ENCODE data around the gene GPC1.

The GPC1 gene

GRCh38 chr2:240462073-240462706, 26.7 kb downstream of the GPC1 start:
- ATAC-seq = no peak
- TF ChIP-seq ZC3H10 (CRISPR knock-in tag; IDR thresholded peaks at IDR 0.05) = no peak
- no peak for TF ChIP-seq OSR1 (CRISPR knock-in tag; IDR thresholded peaks at IDR 0.05)
- no peak for TF ChIP-seq PATZ1 (CRISPR knock-in tag; IDR thresholded peaks at IDR 0.05; ENCODE audit: borderline replicate concordance)
- no peak for TF ChIP-seq CSDC2 (CRISPR knock-in tag; IDR thresholded peaks at IDR 0.05)

GRCh38 chr2:240462707-240463273, 27.3 kb downstream of the GPC1 start:
- no peak for ATAC-seq
- TF ChIP-seq ISL1 (CRISPR knock-in tag; IDR thresholded peaks at IDR 0.05) = no peak
- TF ChIP-seq RARB (CRISPR knock-in tag; IDR thresholded peaks at IDR 0.05) = no peak
- TF ChIP-seq TCF4 (CRISPR knock-in tag; IDR thresholded peaks at IDR 0.05; ENCODE audit: borderline replicate concordance) = no peak
- no peak for TF ChIP-seq OSR1 (CRISPR knock-in tag; IDR thresholded peaks at IDR 0.05)
- TF ChIP-seq PPARA (CRISPR knock-in tag; IDR thresholded peaks at IDR 0.05; ENCODE audit: borderline replicate concordance) = no peak
- TF ChIP-seq PATZ1 (CRISPR knock-in tag; IDR thresholded peaks at IDR 0.05; ENCODE audit: borderline replicate concordance) = no peak
- no peak for TF ChIP-seq GLIS3 (CRISPR knock-in tag; IDR thresholded peaks at IDR 0.05)
- TF ChIP-seq ZNF8 (CRISPR knock-in tag; IDR thresholded peaks at IDR 0.05) = no peak
- TF ChIP-seq ZFP30 (CRISPR knock-in tag; IDR thresholded peaks at IDR 0.05) = no peak
- no peak for TF ChIP-seq SNAI2 (CRISPR knock-in tag; IDR thresholded peaks at IDR 0.05)

- TF ChIP-seq CSRNP3 (CRISPR knock-in tag; IDR thresholded peaks at IDR 0.05) (no peak), OSR1 (CRISPR knock-in tag; IDR thresholded peaks at IDR 0.05) (no peak), ZNF8 (CRISPR knock-in tag; IDR thresholded peaks at IDR 0.05) (no peak), ZC3H10 (CRISPR knock-in tag; IDR thresholded peaks at IDR 0.05) (no peak), CREB5 (CRISPR knock-in tag; IDR thresholded peaks at IDR 0.05; ENCODE audit: low read depth) (no peak), ZNF565 (CRISPR knock-in tag; conservative IDR thresholded peaks at IDR 0.05; ENCODE audit: low read depth) (no peak), ISL1 (CRISPR knock-in tag; IDR thresholded peaks at IDR 0.05) (no peak), PATZ1 (CRISPR knock-in tag; IDR thresholded peaks at IDR 0.05; ENCODE audit: borderline replicate concordance) (no peak), SNAI2 (CRISPR knock-in tag; IDR thresholded peaks at IDR 0.05) (no peak), ZFP30 (CRISPR knock-in tag; IDR thresholded peaks at IDR 0.05) (no peak), PPARA (CRISPR knock-in tag; IDR thresholded peaks at IDR 0.05; ENCODE audit: borderline replicate concordance) (no peak), ZFP3 (CRISPR knock-in tag; IDR thresholded peaks at IDR 0.05) (no peak), TCF4 (CRISPR knock-in tag; IDR thresholded peaks at IDR 0.05; ENCODE audit: borderline replicate concordance) (no peak), POU6F1 (CRISPR knock-in tag; IDR thresholded peaks at IDR 0.05; ENCODE audit: borderline replicate concordance, low read depth) (no peak), TSHZ2 (CRISPR knock-in tag; IDR thresholded peaks at IDR 0.05) (no peak), TOX (CRISPR knock-in tag; IDR thresholded peaks at IDR 0.05; ENCODE audit: borderline replicate concordance) (no peak), RARB (CRISPR knock-in tag; IDR thresholded peaks at IDR 0.05) (no peak)
- no peak for ATAC-seq
These were observed 27.9 kb downstream of the GPC1 start for GRCh38 chr2:240463274-240463865.
